GM19452 (cell line): ENCODE measurements around the gene POM121C.
"Not testable (repeated sequence)": the region's sequence is repeated elsewhere in the genome, so short reads cannot be mapped to it uniquely, and the experiment has no call there.

Source experiments
- ATAC-seq: cut with Tn5 transposase; IDR thresholded peaks from one replicate; pipeline ENCODE4 v1.9.1; 2021; ENCODE audit not compliant: unreplicated experiment

POM121C gene

DNA sequence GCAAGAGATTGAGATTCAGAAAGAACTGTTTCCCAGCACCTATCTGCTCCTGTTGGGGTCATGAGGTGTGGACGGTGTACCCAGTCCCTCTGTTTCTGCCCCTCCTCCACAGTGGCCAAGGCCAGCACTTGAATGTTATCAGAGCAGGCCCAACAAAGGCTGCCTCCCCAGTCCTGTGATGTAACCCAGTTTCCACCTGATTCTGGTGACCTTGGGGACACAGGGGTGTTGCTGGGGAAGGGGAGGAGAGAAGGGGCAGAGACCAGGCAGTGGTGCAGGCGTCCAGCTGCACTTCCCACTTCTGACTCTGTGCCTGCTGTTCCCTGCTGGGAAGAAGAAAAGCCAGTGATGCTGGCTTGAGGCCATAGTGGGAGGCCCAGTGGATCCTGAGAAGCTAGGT, 88.2 kb downstream of the POM121C start:
- not testable (repeated sequence) for ATAC-seq

DNA sequence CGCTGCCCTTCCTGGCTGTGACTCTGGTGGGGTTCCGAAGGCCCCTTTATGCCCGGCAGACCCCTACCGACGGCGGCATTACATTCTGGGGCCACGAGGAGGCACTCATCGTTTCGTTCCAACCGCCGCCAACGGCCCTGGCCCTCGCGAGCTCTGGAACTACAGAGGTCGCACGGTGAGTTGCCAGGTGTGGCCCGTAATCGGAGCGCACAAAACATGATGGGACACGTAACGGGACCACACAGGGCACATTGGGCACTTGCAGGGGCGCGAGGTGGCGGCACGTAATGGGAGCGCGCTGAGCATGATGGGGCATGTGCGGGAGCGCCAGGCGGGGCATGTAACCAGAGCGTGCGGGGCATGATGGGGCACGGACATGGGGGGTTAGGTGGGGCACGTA, 90.8 kb downstream of the POM121C start, which contains the start of gene TRIM73:
TRIM73 (plus strand) TSS at position 301 of the 400 bp plus-strand sequence. CDS start 3,305 bp downstream, outside the sequence.
- ATAC-seq = not testable (repeated sequence)

- not testable (repeated sequence) for ATAC-seq
Observed at GRCh38 chr7:75393194-75393593, 92.9 kb downstream of the POM121C start.

GRCh38 chr7:75374519-75375317, 111.4 kb downstream of the POM121C start:
- not testable (repeated sequence) for ATAC-seq

DNA sequence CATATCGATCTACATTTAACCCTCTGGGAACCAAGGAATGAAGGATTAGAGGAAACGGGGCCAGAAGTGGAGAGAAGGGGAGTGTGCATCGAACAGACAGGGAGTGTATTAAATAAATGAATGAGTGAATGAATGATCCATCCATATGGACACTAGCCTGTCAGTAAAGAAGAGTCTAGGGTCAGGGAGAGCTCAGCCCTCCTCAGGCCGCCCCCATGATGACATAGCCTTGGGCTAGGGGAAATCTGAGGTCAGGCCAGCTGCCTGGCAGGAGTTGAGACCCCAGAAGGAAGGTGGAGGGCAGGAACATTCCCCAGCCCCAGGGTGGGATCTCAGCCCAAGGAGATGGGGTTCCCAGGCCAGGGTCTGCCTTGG, 112.0 kb downstream of the POM121C start:
- not testable (repeated sequence) for ATAC-seq

DNA sequence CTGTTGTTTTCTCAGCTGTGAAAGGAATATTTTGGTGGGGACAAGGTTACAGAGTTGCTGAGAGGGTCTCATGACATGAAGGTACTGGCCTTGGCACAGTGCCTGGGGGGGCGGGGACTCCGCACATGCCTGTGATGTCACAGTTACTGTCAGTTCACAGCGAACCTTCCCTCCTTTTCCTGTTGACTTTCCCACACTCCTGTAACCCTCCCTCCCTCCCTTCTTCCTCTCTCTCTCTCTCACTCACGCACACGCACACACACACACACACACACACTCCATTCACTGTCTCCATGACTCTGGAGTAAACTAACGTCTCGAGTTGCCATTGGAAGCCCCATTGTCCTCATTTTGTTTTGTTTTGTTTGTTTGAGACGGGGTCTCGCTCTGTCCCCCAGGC, 118.8 kb downstream of the POM121C start:
- not testable (repeated sequence) for ATAC-seq
